T-helper 2 cell treated with Interferon-gamma antibody and Interleukin-4, amounts not matched to agents 5 μg/mL and 100 μg/mL, for 36 hours (primary cell): ENCODE results near the gene NEXN.

ENCODE experiments used
- DNase-seq: peaks from one replicate; pipeline ENCODE4 v3.0.0; 2021; ENCODE audit warnings: low spot score
- H3K27ac Mint-ChIP-seq: one replicate; pipeline ENCODE4 v1.8.0; 2021; ENCODE audit warnings: mild to moderate bottlenecking, mixed read lengths
- H3K27me3 Mint-ChIP-seq: one replicate; pipeline ENCODE4 v1.8.0; 2021; ENCODE audit warnings: low read depth, mixed read lengths
- H3K36me3 Mint-ChIP-seq: one replicate; pipeline ENCODE4 v1.8.0; 2021; ENCODE audit warnings: low read depth, mixed read lengths
- H3K4me1 Mint-ChIP-seq: one replicate; pipeline ENCODE4 v1.8.0; 2021; ENCODE audit warnings: low read depth, mixed read lengths
- H3K4me3 Mint-ChIP-seq: one replicate; pipeline ENCODE4 v1.8.0; 2022; ENCODE audit warnings: mild to moderate bottlenecking, moderate library complexity, mixed read lengths
- H3K9me3 Mint-ChIP-seq: one replicate; pipeline ENCODE4 v1.8.0; 2021; ENCODE audit warnings: mixed read lengths

Gene NEXN

GRCh38 chr1:77926561-77927357 is 38.3 kb downstream of the NEXN start:
- H3K27ac Mint-ChIP-seq: peak overlapping the region; percentile 63
- no peaks in the 10 kb centered on the region for H3K9me3 Mint-ChIP-seq
- H3K27me3 Mint-ChIP-seq: peaks cover 2% of the 10 kb centered on the region
- H3K4me3 Mint-ChIP-seq: peak overlapping the region; percentile 77
- peaks cover 9% of the 10 kb centered on the region for H3K4me1 Mint-ChIP-seq
- DNase-seq: no peak
- no peaks in the 10 kb centered on the region for H3K36me3 Mint-ChIP-seq

GRCh38 chr1:77927414-77927813 is 39.0 kb downstream of the NEXN start:
- no peaks in the 10 kb centered on the region for H3K9me3 Mint-ChIP-seq
- peak overlapping the region; percentile 7 for H3K27ac Mint-ChIP-seq
- peaks cover 2% of the 10 kb centered on the region for H3K27me3 Mint-ChIP-seq
- peaks cover 9% of the 10 kb centered on the region for H3K4me1 Mint-ChIP-seq
- H3K36me3 Mint-ChIP-seq: no peaks in the 10 kb centered on the region
- H3K4me3 Mint-ChIP-seq: peak overlapping the region; percentile 59
- DNase-seq: no peak

GRCh38 chr1:77929806-77930205 is 41.4 kb downstream of the NEXN start:
- H3K9me3 Mint-ChIP-seq: no peaks in the 10 kb centered on the region
- H3K36me3 Mint-ChIP-seq: no peaks in the 10 kb centered on the region
- no peak overlapping the region for H3K27ac Mint-ChIP-seq
- peaks cover 9% of the 10 kb centered on the region for H3K4me1 Mint-ChIP-seq
- H3K27me3 Mint-ChIP-seq: peaks cover 2% of the 10 kb centered on the region
- no peak overlapping the region for H3K4me3 Mint-ChIP-seq
- no peak for DNase-seq

- peaks cover 8% of the 10 kb centered on the region for H3K4me1 Mint-ChIP-seq
These were observed 50.2 kb downstream of the NEXN start for GRCh38 chr1:77938651-77939050.

GRCh38 chr1:77940921-77941570 is 52.6 kb downstream of the NEXN start:
- Mint-ChIP-seq H3K4me3 (no peak overlapping the region), H3K36me3 (peaks cover 33% of the 10 kb centered on the region), H3K9me3 (no peaks in the 10 kb centered on the region), H3K27ac (no peak overlapping the region), H3K27me3 (no peaks in the 10 kb centered on the region), H3K4me1 (peaks cover 10% of the 10 kb centered on the region)
- DNase-seq: no peak

More at GRCh38 chr1:77938651-77939050, 50.2 kb downstream of the NEXN start:
- Mint-ChIP-seq H3K36me3 (peaks cover 21% of the 10 kb centered on the region), H3K4me3 (no peak overlapping the region), H3K27ac (no peak overlapping the region), H3K9me3 (no peaks in the 10 kb centered on the region), H3K27me3 (no peaks in the 10 kb centered on the region)
- no peak for DNase-seq

- no peak overlapping the region for H3K4me3 Mint-ChIP-seq
- no peak for DNase-seq
- no peaks in the 10 kb centered on the region for H3K27me3 Mint-ChIP-seq
- H3K9me3 Mint-ChIP-seq: no peaks in the 10 kb centered on the region
- peaks cover 41% of the 10 kb centered on the region for H3K36me3 Mint-ChIP-seq
- peaks cover 10% of the 10 kb centered on the region for H3K4me1 Mint-ChIP-seq
- no peak overlapping the region for H3K27ac Mint-ChIP-seq
These were observed 54.1 kb downstream of the NEXN start for GRCh38 chr1:77942400-77943140.

GRCh38 chr1:77945345-77945744 is 56.9 kb downstream of the NEXN start:
- peaks cover 22% of the 10 kb centered on the region for H3K4me1 Mint-ChIP-seq
- H3K4me3 Mint-ChIP-seq: no peak overlapping the region
- H3K27ac Mint-ChIP-seq: peak overlapping the region; percentile 31
- no peaks in the 10 kb centered on the region for H3K9me3 Mint-ChIP-seq
- no peaks in the 10 kb centered on the region for H3K27me3 Mint-ChIP-seq
- no peak for DNase-seq
- peaks cover 57% of the 10 kb centered on the region for H3K36me3 Mint-ChIP-seq

- H3K27me3 Mint-ChIP-seq: no peaks in the 10 kb centered on the region
- H3K9me3 Mint-ChIP-seq: no peaks in the 10 kb centered on the region
- H3K36me3 Mint-ChIP-seq: peaks cover 62% of the 10 kb centered on the region
- H3K4me3 Mint-ChIP-seq: no peak overlapping the region
- DNase-seq: no peak
- H3K27ac Mint-ChIP-seq: no peak overlapping the region
- peaks cover 23% of the 10 kb centered on the region for H3K4me1 Mint-ChIP-seq
These were observed 60.5 kb downstream of the NEXN start for GRCh38 chr1:77948841-77949424.

GRCh38 chr1:77950873-77951272 is 62.4 kb downstream of the NEXN start:
- Mint-ChIP-seq H3K4me1 (peaks cover 22% of the 10 kb centered on the region), H3K27me3 (no peaks in the 10 kb centered on the region), H3K27ac (no peak overlapping the region), H3K9me3 (no peaks in the 10 kb centered on the region), H3K4me3 (no peak overlapping the region), H3K36me3 (peaks cover 64% of the 10 kb centered on the region)
- no peak for DNase-seq

- H3K27ac Mint-ChIP-seq: no peak overlapping the region
- H3K4me1 Mint-ChIP-seq: peaks cover 22% of the 10 kb centered on the region
- peaks cover 64% of the 10 kb centered on the region for H3K36me3 Mint-ChIP-seq
- H3K27me3 Mint-ChIP-seq: no peaks in the 10 kb centered on the region
- H3K9me3 Mint-ChIP-seq: no peaks in the 10 kb centered on the region
- DNase-seq: no peak
- H3K4me3 Mint-ChIP-seq: no peak overlapping the region
These were observed 62.9 kb downstream of the NEXN start for GRCh38 chr1:77951328-77951727.

- H3K27me3 Mint-ChIP-seq: no peaks in the 10 kb centered on the region
- no peak overlapping the region for H3K27ac Mint-ChIP-seq
- peaks cover 60% of the 10 kb centered on the region for H3K36me3 Mint-ChIP-seq
- peaks cover 16% of the 10 kb centered on the region for H3K4me1 Mint-ChIP-seq
- no peaks in the 10 kb centered on the region for H3K9me3 Mint-ChIP-seq
- H3K4me3 Mint-ChIP-seq: no peak overlapping the region
- DNase-seq: no peak
These were observed 65.5 kb downstream of the NEXN start for GRCh38 chr1:77953907-77954306.

GRCh38 chr1:77954521-77954920 is 66.1 kb downstream of the NEXN start:
- Mint-ChIP-seq H3K36me3 (peaks cover 62% of the 10 kb centered on the region), H3K4me1 (peaks cover 16% of the 10 kb centered on the region), H3K4me3 (no peak overlapping the region), H3K27ac (no peak overlapping the region), H3K27me3 (no peaks in the 10 kb centered on the region), H3K9me3 (no peaks in the 10 kb centered on the region)
- DNase-seq: no peak

GRCh38 chr1:77955709-77956108 is 67.3 kb downstream of the NEXN start:
- H3K9me3 Mint-ChIP-seq: no peaks in the 10 kb centered on the region
- no peak overlapping the region for H3K27ac Mint-ChIP-seq
- peaks cover 69% of the 10 kb centered on the region for H3K36me3 Mint-ChIP-seq
- H3K4me3 Mint-ChIP-seq: no peak overlapping the region
- DNase-seq: no peak
- no peaks in the 10 kb centered on the region for H3K27me3 Mint-ChIP-seq
- H3K4me1 Mint-ChIP-seq: peaks cover 16% of the 10 kb centered on the region

- no peak overlapping the region for H3K27ac Mint-ChIP-seq
- H3K9me3 Mint-ChIP-seq: no peaks in the 10 kb centered on the region
- no peaks in the 10 kb centered on the region for H3K27me3 Mint-ChIP-seq
- peaks cover 15% of the 10 kb centered on the region for H3K4me1 Mint-ChIP-seq
- H3K36me3 Mint-ChIP-seq: peaks cover 69% of the 10 kb centered on the region
- no peak overlapping the region for H3K4me3 Mint-ChIP-seq
- DNase-seq: no peak
These were observed 68.0 kb downstream of the NEXN start for GRCh38 chr1:77956464-77956863.
